A549 treated with RU486 at 1 μM for 4 hours (cell line): ENCODE measurements around the gene FRMPD2. TPM values are rescaled to one million over a fixed set of nuclear protein-coding genes. Genes with fewer than 3 reads are reported as not detected.

Experiments
- total RNA-seq: library from RNA; stranded (reverse); fragments of 200-300 nt; extraction: Qiagen RNA extraction; gene quantifications from 5 replicates; pipeline ENCODE4 v1.2.3, GENCODE V29; 2022; ENCODE audit warnings: low read depth

The FRMPD2 gene
- 0.02 to 0.11 TPM in 2 of 5 replicates, not detected in the others for total RNA-seq

DNA sequence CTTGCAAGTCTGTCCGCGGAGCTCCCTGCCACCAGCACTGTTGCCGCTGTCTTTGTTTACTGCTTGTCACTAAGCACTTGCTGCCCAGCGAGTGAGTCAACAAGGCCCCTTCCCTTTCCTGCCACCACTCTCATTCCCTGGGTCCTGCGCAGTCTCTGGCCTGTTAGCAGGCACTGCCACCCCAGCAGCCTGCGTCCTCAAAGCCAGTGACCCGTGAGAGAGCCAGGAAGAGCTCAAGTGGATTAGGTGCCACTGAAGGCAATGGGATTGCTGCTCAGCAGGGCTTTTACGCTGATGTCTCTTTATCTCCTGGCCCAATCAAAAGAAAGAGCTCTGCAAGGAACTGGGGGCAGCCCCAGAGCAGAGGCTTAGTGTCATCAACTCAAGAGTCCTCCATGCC is at the start of gene FRMPD2:
Gene FRMPD2, minus strand, starts transcription at position 61 of the 400 bp plus-strand sequence. CDS start 129 bp downstream, outside the sequence.

DNA sequence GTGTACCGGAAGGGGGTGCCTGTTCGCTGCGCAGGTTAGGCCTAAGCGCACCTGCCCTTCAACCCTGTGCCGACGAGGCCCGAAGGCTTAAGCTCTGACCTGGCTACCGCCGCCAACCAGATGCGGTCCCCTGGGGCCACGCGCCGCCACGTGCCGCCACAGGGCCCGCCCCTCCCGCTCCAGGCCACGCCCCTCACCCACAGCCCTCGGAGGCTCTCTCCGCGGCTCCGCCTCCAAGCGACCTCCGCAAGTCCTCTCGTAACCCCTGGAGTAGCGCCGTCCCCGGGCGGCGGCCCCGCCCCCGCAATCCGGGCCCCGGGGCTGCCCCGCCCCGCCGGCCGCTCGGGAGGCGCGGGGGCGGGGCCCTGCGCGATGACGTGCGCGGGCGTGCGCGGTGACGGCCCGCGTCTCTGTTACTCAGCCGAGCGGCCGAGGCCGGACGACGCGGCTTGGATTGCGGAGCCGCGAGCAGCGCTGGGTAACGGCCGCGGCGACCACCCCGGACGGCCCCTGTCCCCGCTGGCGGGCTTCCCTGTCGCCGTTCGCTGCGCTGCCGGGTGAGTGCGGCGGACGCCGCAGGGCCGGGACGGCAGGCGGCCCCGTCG is 31.9 kb upstream of the FRMPD2 start, which contains the start of gene MAPK8:
Gene MAPK8, plus strand, starts transcription at position 413 of the 605 bp plus-strand sequence. CDS start 94,984 bp downstream, outside the sequence.

Other genes starting within 250 kb of the FRMPD2 start
- 31.6 to 52.8 TPM (median 39.3 TPM) in 5 replicates for gene MAPK8, start 32.0 kb upstream of the FRMPD2 start, total RNA-seq